Muscle of leg (tissue), 11 donors: Measurements from ENCODE around the gene ARSB. TPM values are rescaled to one million over a fixed set of nuclear protein-coding genes. Genes with fewer than 3 reads are reported as not detected.
"Not testable (repeated sequence)": the region's sequence is repeated elsewhere in the genome, so short reads cannot be mapped to it uniquely, and the experiment has no call there.

Experiments used
- DNase-seq: peaks from one replicate; pipeline ENCODE4 v3.0.0; 2013
- H3K27ac ChIP-seq: one replicate; pipeline ENCODE4 v1.5.1; 2013; ENCODE audit warnings: mild to moderate bottlenecking, low read length, control low read depth
- H3K27me3 ChIP-seq: one replicate; pipeline ENCODE4 v1.6.1; 2013; ENCODE audit warnings: low read length; ENCODE audit not compliant: control insufficient read depth, insufficient read depth
- H3K36me3 ChIP-seq: one replicate; pipeline ENCODE4 v1.6.1; 2013; ENCODE audit warnings: low read length; ENCODE audit not compliant: control insufficient read depth, insufficient read depth
- H3K4me1 ChIP-seq: one replicate; pipeline ENCODE4 v1.6.1; 2013; ENCODE audit warnings: low read length; ENCODE audit not compliant: control insufficient read depth, insufficient read depth
- H3K4me3 ChIP-seq: one replicate; pipeline ENCODE4 v1.5.1; 2013; ENCODE audit warnings: low read length, control low read depth
- H3K9me3 ChIP-seq: replicated peaks from 2 replicates; pipeline ENCODE4 v1.6.1; 2013; ENCODE audit warnings: low read depth, low read length; ENCODE audit not compliant: control insufficient read depth
- WGBS: methylation state at CpG from one replicate; pipeline ENCODE4 v1.1.5; 2013; ENCODE audit warnings: missing lambda C conversion rate; ENCODE audit not compliant: insufficient coverage; 5-methylcytosine and 5-hydroxymethylcytosine counted together
- polyA plus RNA-seq, 8 donors: library from polyadenylated mRNA; unstranded; fragments of 120-200 nt; gene quantifications; one replicate each; pipeline versions ENCODE4 v1.2.1 to v1.2.3, GENCODE V29; 2013; ENCODE audit warnings: inconsistent platforms in 1 of 8, low replicate concordance in 1 of 8; ENCODE audit not compliant: insufficient read length in 8 of 8, insufficient read depth in 1 of 8
- total RNA-seq: library from RNA; stranded (reverse); fragments of 120-200 nt; gene quantifications from one replicate; pipeline ENCODE4 v1.2.4, GENCODE V29; 2013

The ARSB gene
- total and polyA plus RNA-seq, 9 donors = 15.2 to 27.6 (median 21.2) TPM

DNA sequence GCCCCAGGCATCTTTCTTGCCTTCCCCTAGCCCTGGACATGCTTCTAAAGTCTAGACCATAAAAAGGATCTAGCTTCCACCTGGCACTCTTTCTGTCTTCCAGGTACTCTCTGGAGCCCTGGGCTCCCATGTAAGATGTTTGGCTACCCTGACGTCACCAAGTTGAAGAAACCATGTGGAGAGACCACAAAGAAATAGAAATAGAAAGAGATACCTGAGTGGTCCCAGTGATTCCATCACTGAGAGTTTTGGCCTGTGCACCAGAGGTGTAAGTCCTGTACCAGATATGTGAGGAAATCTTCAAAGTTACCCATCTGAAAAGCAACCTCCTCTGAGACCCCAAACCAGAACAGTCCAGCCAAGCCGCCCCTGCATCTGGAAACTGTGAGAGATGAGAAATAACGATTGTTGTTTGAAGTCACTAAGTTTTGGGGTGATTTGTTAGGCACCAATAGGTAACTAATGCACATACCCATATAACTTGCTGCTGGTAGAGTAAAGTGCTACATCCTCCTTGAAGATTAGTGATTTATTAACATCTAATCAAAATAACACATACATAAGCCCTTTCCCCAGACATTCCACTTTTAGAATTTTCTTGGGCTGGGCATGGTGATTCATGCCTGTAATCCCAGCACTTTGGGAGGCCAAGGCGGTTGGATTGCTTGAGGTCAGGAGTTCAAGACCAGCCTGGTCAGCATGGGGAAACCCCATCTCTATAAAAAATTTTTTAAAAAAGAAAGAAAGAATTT, 250.8 kb downstream of the ARSB start:
- H3K27ac ChIP-seq = no peak overlapping the region
- peaks cover 3% of the 10 kb centered on the region for H3K9me3 ChIP-seq
- no peak overlapping the region for H3K4me3 ChIP-seq
- WGBS = 80% methylated on average over 1 of the region's 4 CpGs
- DNase-seq = no peak
- no peaks in the 10 kb centered on the region for H3K27me3 ChIP-seq
- no peaks in the 10 kb centered on the region for H3K36me3 ChIP-seq
- no peaks in the 10 kb centered on the region for H3K4me1 ChIP-seq

DNA sequence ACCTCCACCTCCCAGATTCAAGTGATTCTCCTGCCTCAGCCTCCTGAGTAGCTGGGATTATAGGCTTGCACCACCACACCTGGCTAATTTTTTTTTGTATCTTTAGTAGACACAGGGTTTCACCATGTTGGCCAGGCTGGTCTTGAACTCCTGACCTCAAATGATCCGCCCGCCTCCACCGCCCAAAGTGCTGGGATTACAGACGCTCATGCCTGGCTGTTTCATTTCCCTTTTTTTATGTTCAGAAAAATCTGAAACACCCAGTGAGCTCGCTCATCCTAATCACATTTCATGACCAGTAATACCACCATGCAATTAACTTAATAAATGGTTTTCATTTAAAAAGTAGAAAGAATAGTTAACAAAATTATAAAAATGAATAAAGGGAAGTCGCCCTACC, 252.4 kb downstream of the ARSB start:
- no CpG with 5 or more reads among the region's 6 CpGs for WGBS
- H3K9me3 ChIP-seq, H3K27ac ChIP-seq, DNase-seq, H3K36me3 ChIP-seq, H3K27me3 ChIP-seq, H3K4me1 ChIP-seq, H3K4me3 ChIP-seq: not testable (repeated sequence)

DNA sequence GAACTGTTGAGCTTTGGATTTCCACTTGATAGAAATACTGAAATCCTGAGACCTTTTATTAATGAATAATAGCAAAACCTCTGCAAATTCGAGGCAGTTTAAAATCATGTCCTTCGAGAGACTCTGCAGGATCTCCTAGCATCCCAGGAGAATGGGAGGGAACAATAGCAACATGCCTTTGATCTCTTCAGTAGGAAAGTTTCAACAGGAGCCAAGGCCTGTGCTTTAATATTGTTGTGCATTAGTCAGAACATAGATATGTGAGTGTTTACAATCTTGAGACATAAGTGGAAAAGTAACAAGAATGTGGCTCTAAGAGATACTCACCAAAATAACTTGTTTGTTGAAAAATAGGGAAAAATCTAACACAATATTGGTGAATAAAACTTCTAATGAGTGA, 253.2 kb downstream of the ARSB start:
- peaks cover 3% of the 10 kb centered on the region for H3K9me3 ChIP-seq
- H3K27ac ChIP-seq = no peak overlapping the region
- no CpG with 5 or more reads among the region's 2 CpGs for WGBS
- H3K4me1 ChIP-seq = no peaks in the 10 kb centered on the region
- no peaks in the 10 kb centered on the region for H3K27me3 ChIP-seq
- no peaks in the 10 kb centered on the region for H3K36me3 ChIP-seq
- H3K4me3 ChIP-seq = no peak overlapping the region
- DNase-seq = peak; percentile 74

DNA sequence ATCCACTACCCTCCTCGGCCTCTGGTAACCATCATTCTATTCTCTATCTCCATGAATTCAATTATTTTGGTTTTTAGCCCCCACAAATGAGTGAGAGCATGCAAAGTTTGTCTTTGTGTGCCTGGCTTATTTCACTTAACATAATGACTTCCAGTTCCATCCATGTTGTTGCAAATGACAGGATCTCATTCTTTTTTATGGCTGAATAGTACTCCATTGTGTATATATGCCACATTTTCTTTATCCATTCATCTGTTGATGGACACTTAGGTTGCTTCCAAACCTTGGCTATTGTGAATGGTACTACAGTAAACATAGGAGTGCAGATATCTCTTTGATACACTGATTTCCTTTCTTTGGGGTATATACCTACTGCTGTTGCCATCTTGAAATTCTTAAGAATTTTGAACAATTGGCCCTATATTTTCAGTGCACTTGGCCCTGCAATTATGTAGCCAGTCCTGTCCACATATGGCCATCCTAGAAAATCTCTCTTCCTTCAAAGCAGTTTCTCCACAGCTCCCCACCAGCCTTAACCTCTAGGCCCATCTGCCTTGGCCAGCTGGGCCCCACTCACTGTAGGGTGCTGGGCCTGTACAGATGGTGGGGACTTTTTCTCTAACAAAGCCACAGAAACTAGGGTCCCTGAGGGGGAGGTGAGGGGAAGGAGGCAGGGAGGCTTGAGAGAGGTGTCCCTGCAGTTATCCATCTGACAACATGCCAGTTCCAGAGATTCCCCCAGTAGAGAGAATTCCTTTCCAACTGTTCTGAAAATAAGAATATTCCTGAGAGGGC, 254.6 kb downstream of the ARSB start:
- no peaks in the 10 kb centered on the region for H3K9me3 ChIP-seq
- no peak for DNase-seq
- no peaks in the 10 kb centered on the region for H3K4me1 ChIP-seq
- WGBS = 100% methylated on average over 1 of the region's 1 CpG
- no peaks in the 10 kb centered on the region for H3K36me3 ChIP-seq
- no peak overlapping the region for H3K4me3 ChIP-seq
- H3K27me3 ChIP-seq = no peaks in the 10 kb centered on the region
- H3K27ac ChIP-seq = no peak overlapping the region

DNA sequence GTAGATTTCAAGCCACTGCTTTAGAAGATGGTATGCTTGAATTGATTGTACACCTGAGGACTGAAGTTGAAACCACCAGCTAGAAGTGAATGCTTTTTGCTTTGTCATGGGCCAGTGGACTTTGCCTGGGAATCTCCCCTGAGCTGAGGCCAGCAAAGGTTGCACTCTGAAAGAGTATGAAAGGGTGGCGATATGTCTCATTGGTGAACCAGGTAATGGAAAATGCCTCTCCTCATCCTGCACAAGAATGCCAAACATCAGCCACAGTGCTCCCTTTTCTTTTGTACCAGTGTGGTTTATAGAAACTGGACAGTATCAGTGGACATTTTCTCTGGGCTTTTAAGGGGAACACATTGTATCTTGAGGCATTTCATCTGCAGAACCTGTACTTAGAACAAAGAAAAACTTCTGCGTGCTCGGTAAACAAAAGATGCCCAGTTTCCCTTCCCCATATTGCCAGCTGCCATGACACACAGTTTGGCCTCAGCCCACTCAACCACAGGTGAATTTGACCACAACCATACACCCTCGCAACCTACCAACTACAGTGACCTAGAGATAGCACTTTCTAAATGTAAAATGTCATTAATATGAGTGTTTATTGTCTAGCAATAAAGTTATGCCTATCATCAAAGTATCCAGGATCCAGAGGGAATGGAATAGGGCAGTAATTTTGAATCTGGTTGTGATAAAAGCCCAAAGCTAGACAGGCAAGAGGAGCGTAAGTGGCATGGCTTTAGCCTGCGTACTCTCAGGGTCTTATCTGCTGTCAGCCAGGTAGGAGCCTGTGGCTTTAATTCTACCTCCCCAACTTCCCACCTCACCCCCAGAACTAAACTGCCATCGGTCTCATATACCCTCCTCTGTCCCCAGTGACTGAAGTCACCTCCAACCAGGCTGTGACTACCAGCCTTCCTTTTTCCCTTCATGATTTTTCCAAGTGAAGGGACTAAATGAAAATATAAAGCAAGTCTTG, 257.0 kb downstream of the ARSB start:
- H3K27ac ChIP-seq = no peak overlapping the region
- no peak overlapping the region for H3K4me3 ChIP-seq
- no peak for DNase-seq
- H3K4me1 ChIP-seq = no peaks in the 10 kb centered on the region
- H3K36me3 ChIP-seq = no peaks in the 10 kb centered on the region
- no peaks in the 10 kb centered on the region for H3K27me3 ChIP-seq
- H3K9me3 ChIP-seq = no peaks in the 10 kb centered on the region
- 100% methylated on average over 2 of the region's 7 CpGs for WGBS

Other genes starting within 250 kb of the ARSB start
- 2.0 TPM for gene DMGDH, start 84.4 kb upstream of the ARSB start, total RNA-seq
- 1 to 10 TPM; 1.4 to 2.9 (median 2.2) TPM for gene DMGDH, start 84.4 kb upstream of the ARSB start, polyA plus RNA-seq
- 2.7 TPM for gene BHMT2, start 84.5 kb upstream of the ARSB start, total RNA-seq
- 1 to 10 TPM; 2.0 to 5.8 (median 2.6) TPM for gene BHMT2, start 84.5 kb upstream of the ARSB start, polyA plus RNA-seq
- gene BHMT, start 126.5 kb upstream of the ARSB start, total RNA-seq = 0.09 TPM
- under 1 TPM in 7 of 8 donors, not detected in 1; 0.15 to 0.60 (median 0.23) TPM for gene BHMT, start 126.5 kb upstream of the ARSB start, polyA plus RNA-seq